K562 (cell line): ENCODE data around the gene GRM2. TPM values are rescaled to one million over a fixed set of nuclear protein-coding genes. Genes with fewer than 3 reads are reported as not detected.

Experiments
- ATAC-seq: fragments of 200-7000 bp; cut with Tn5 transposase; 3 replicates; pipeline ENCODE4 v1.9.1; 2020; ENCODE audit warnings: moderate library complexity
- BruUV-seq: library from RNA; stranded (reverse); fragments of 400-500 nt; replicated peaks from 2 replicates; lab custom pipeline; 2021; lab: Mats Ljungman, UMichigan
- CTCF ChIA-PET: fragments of 300-600 bp; formaldehyde crosslinking; extraction: SDS; loops from one replicate; lab custom pipeline; 2021; ENCODE audit warnings: low intra/inter-chr PET ratio; lab: Yijun Ruan, JAX
- POLR2A ChIA-PET: fragments of 300-600, 350-650 bp; sonication (Branson Sonifier 250); formaldehyde crosslinking; extraction: SDS; loops from one replicate; lab custom pipeline; 2021; ENCODE audit warnings: antibody characterized with exemption, inconsistent platforms; lab: Yijun Ruan, JAX
- DNase-seq, 4 experiments: peaks; one replicate each; pipeline versions ENCODE4 v3.0.0 to v3.0.0-alpha.2; 2011 to 2018; ENCODE audit warnings: low spot score in 3 of 4, mixed read lengths in 3 of 4; ENCODE audit errors: extremely low read depth in 1 of 4
- FAIRE-seq: peaks from 2 replicates; lab custom pipeline; 2011; peaks lifted over from hg19 to GRCh38; lab: Jason Lieb, UNC
- H2AFZ ChIP-seq: 2 replicates; pipeline ENCODE4 v1.6.0; 2011; ENCODE audit warnings: low read depth, low read length, control low read depth, inconsistent platforms
- H3K27ac ChIP-seq: fragments of 200-600 bp; 3 replicates; pipeline ENCODE4 v1.8.0; 2011; ENCODE audit warnings: low read depth, mild to moderate bottlenecking, control low read depth, inconsistent platforms, low read length, moderate library complexity, mixed read lengths; ENCODE audit errors: extremely low read depth
- H3K27me3 ChIP-seq, 2 experiments: fragments of 300-600 bp in 1 of 2; 2 replicates in 1 of 2; 3 replicates in 1 of 2; pipeline versions ENCODE4 v1.6.0 to v1.8.0; 2011; ENCODE audit warnings: inconsistent platforms in 2 of 2, low read length in 2 of 2, mild to moderate bottlenecking in 1 of 2, mixed read lengths in 1 of 2, moderate library complexity in 1 of 2; ENCODE audit not compliant: control insufficient read depth in 2 of 2, insufficient read depth in 2 of 2
- H3K36me3 ChIP-seq: fragments of 300-600 bp; 3 replicates; pipeline ENCODE4 v1.8.0; 2011; ENCODE audit warnings: mild to moderate bottlenecking, low read length, inconsistent platforms; ENCODE audit not compliant: control insufficient read depth, insufficient read depth
- H3K4me1 ChIP-seq, 2 experiments: fragments of 200-600 bp in 1 of 2; replicated peaks in 1 of 2; 2 replicates in 1 of 2; 3 replicates in 1 of 2; pipeline versions ENCODE4 v1.5.1 to v1.8.0; 2011; ENCODE audit warnings: inconsistent platforms in 2 of 2, low read length in 2 of 2, mild to moderate bottlenecking in 1 of 2, mixed read lengths in 1 of 2, moderate library complexity in 1 of 2; ENCODE audit not compliant: control insufficient read depth in 2 of 2, insufficient read depth in 2 of 2
- H3K4me2 ChIP-seq: 2 replicates; pipeline ENCODE4 v1.6.1; 2011; ENCODE audit warnings: low read length, control low read depth, inconsistent platforms, mixed read lengths; ENCODE audit not compliant: insufficient read depth
- H3K4me3 ChIP-seq: fragments of 200-600 bp; sonication (generic), shearing (Covaris generic); 2 replicates; pipeline ENCODE4 v1.5.1; 2016; ENCODE audit warnings: control low read depth, inconsistent platforms
- H3K79me2 ChIP-seq: fragments of 200-600 bp; 3 replicates; pipeline ENCODE4 v1.8.0; 2011; ENCODE audit warnings: low read length, inconsistent platforms; ENCODE audit not compliant: control insufficient read depth, insufficient read depth
- H3K9ac ChIP-seq, 2 experiments: 2 replicates each; pipeline versions ENCODE4 v1.6.0 to v1.6.1; 2011; ENCODE audit warnings: low read depth in 2 of 2, low read length in 2 of 2, control low read depth in 1 of 2, inconsistent platforms in 1 of 2, mild to moderate bottlenecking in 1 of 2, mixed read lengths in 1 of 2; ENCODE audit not compliant: insufficient read depth in 1 of 2
- H3K9me1 ChIP-seq: one replicate; pipeline ENCODE4 v1.6.0; 2011; ENCODE audit warnings: inconsistent platforms, mild to moderate bottlenecking, low read length, moderate library complexity; ENCODE audit not compliant: control insufficient read depth, insufficient read depth
- H3K9me3 ChIP-seq: replicated peaks from 2 replicates; pipeline ENCODE4 v1.5.1; 2011; ENCODE audit warnings: low read depth, low read length, inconsistent platforms; ENCODE audit not compliant: control insufficient read depth, insufficient read depth
- H4K20me1 ChIP-seq: replicated peaks from 2 replicates; pipeline ENCODE4 v1.6.1; 2011; ENCODE audit warnings: low read length, inconsistent platforms, mixed read lengths; ENCODE audit not compliant: control insufficient read depth, insufficient read depth
- HDAC6 ChIP-seq: IDR thresholded peaks from 2 replicates; pipeline ENCODE4 v1.6.1; 2012; ENCODE audit warnings: low read depth, mild to moderate bottlenecking, control low read depth, inconsistent platforms, low read length, moderate library complexity
- MAFF ChIP-seq: IDR thresholded peaks from 2 replicates; pipeline ENCODE4 v1.6.1; 2012; ENCODE audit warnings: low read length, improper control_type of control experiment
- MAFG ChIP-seq: fragments of 450-650 bp; conservative IDR thresholded peaks from 2 replicates; pipeline ENCODE4 v1.6.1; 2016; ENCODE audit warnings: missing genetic modification characterization, missing compliant biosample characterization
- NR1H2 ChIP-seq: sonication (generic); formaldehyde crosslinking; IDR thresholded peaks from 2 replicates; pipeline ENCODE4 v1.4.0; 2020; ENCODE audit warnings: mild to moderate bottlenecking, missing genetic modification reagents
- POLR2G ChIP-seq: fragments of 200-400 bp; formaldehyde crosslinking; IDR thresholded peaks from 2 replicates; pipeline ENCODE4 v1.6.1; 2017; ENCODE audit warnings: low read depth, mild to moderate bottlenecking, antibody characterized with exemption, low read length, moderate library complexity
- RBM25 ChIP-seq: fragments of 200-400 bp; formaldehyde crosslinking; IDR thresholded peaks from 2 replicates; pipeline ENCODE4 v1.6.1; 2018; ENCODE audit warnings: low read length, low read depth, moderate library complexity; ENCODE audit not compliant: severe bottlenecking
- WGBS: fragments of 100-300 bp; shearing (Covaris generic); methylation state at CpG from one replicate; pipeline ENCODE4 v1.1.6; 2016; ENCODE audit warnings: low coverage, mixed read lengths; ENCODE audit not compliant: insufficient coverage; ENCODE audit errors: missing lambda C conversion rate; 5-methylcytosine and 5-hydroxymethylcytosine counted together
- in situ Hi-C: fragments of 300-500 bp; cut with MboI; formaldehyde crosslinking; loops from 4 replicates; pipeline ENCODE4 v1.15.0; 2018; ENCODE audit warnings: inconsistent platforms, mixed read lengths
- intact Hi-C: fragments of 100-400 bp; cut with micrococcal nuclease; formaldehyde crosslinking; loops from 2 replicates; pipeline ENCODE4 v1.14.2; 2022
- polyA plus RNA-seq, 8 experiments: library from polyadenylated mRNA; depleted of rRNA in 4 of 8; stranded (reverse) in 5 of 8; unstranded in 3 of 8; fragments of >200 nt; fragmentation: Nextera tagmentation in 2 of 8; fragmentation: Illumina TruSeq in 1 of 8; extraction: Ambion mirVana in 2 of 8; extraction: Trizol in 1 of 8; gene quantifications; 2 replicates each; pipeline versions ENCODE4 v1.2.1 to v1.2.3, GENCODE V29; 2011 to 2014; ENCODE audit warnings: inconsistent platforms in 1 of 8, missing spikeins in 1 of 8
- total RNA-seq, 7 experiments: library from RNA; depleted of rRNA in 6 of 7; stranded (reverse); fragments of >200 nt in 6 of 7; fragmentation: Illumina TruSeq in 2 of 7; extraction: Trizol in 2 of 7; gene quantifications; 2 replicates each; pipeline versions ENCODE4 v1.2.1 to v1.2.3, GENCODE V29; 2011 to 2021; ENCODE audit warnings: low replicate concordance in 1 of 7

The GRM2 gene
- total and polyA plus RNA-seq, 9 of the 15 experiments (the other 6 are each of a cell fraction or from before 2014, with no cell fraction given), result not detected

DNA sequence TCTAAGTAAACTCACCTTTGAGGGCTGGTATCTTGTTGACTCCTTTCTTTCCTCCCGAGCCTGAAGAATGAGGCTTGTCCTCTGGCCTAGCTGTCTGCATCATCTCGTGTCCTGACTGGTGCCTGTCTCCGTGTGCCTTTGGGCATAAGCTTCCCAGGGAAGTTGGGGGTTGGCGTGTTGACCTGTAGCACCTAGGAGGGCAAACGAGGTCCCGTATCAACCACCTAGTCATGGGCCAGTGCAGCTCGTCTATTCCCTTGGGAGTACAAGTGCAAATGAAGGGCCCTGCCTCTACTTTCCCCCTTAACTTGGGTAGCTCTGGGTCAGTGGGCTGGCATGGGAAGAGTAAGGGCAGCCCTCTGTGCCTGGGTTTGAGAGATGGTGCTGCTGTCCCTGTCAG, 27.1 kb upstream of the GRM2 start (continued):
- no peak for TF ChIP-seq MAFF

DNA sequence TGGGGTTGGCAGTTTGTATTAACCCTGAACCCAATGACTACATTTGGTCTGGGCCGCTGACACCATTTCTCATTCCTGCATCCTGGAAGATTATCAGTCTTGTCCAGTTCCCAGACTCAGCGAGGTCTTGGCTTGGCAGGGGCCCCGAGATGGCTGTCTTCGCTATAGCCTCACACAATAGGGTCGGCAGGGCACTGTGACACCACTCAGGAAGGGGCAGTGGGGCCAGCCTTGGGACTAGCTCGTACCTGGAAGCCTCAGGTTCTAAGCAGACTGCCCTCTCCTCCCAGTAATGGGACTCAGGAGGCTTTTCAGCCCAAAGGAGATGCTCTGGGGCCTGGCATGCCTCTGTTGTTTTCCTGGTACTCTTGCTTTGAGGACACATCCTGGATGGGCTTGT, 26.7 kb upstream of the GRM2 start:
- H3K79me2 ChIP-seq, result no peaks in the 10 kb centered on the region; the same call in 1 of the 3 replicates
- no peaks in the 10 kb centered on the region for H3K9me1 ChIP-seq
- H3K4me1 ChIP-seq, result peaks cover 14% of the 10 kb centered on the region in 2 experiments; a peak in 4 of 5 replicates
- no peak for ATAC-seq
- TF ChIP-seq NR1H2 (CRISPR knock-in tag), result no peak
- TF ChIP-seq MAFG (tag), result no peak
- TF ChIP-seq HDAC6, result no peak
- no peak for TF ChIP-seq POLR2G
- no peak for TF ChIP-seq RBM25
- TF ChIP-seq, all 486 proteins: peak for 0
- WGBS, result 76% methylated on average over 6 of the region's 6 CpGs
- no TSS peak for BruUV-seq
- H3K4me3 ChIP-seq, result no peak overlapping the region
- H3K36me3 ChIP-seq, result peaks cover 30% of the 10 kb centered on the region; the same call in 2 of the 3 replicates
- CTCF ChIA-PET, result no interaction called here
- H4K20me1 ChIP-seq, result peaks cover 10% of the 10 kb centered on the region; the same call in 1 of the 2 replicates
- intact Hi-C loops, result loop anchor here (5.0 kb wide), 2 partner anchors 38 to 293 kb away; partner anchors contain the start of gene MANF
- POLR2A ChIA-PET, result no interaction called here
- no peak overlapping the region for H3K4me2 ChIP-seq
- no peaks in the 10 kb centered on the region for H3K27me3 ChIP-seq
- in situ Hi-C loops, result loop anchor here (5.0 to 25.0 kb wide), 2 partner anchors 178 to 1043 kb away; partner anchors contain the start of gene DCAF1
- H3K9me3 ChIP-seq, result no peaks in the 10 kb centered on the region
- DNase-seq (no peak), FAIRE-seq (no peak)
- no peak overlapping the region for H2AFZ ChIP-seq
- H3K27ac ChIP-seq, result no peak overlapping the region
- H3K9ac ChIP-seq, result no peak overlapping the region
